Chondrocyte (in vitro differentiated cells): Measurements from ENCODE around the gene CACNB2. TPM values are rescaled to one million over a fixed set of nuclear protein-coding genes. Genes with fewer than 3 reads are reported as not detected.

Source experiments
- DNase-seq: peaks from one replicate; pipeline ENCODE4 v3.0.0; 2021; ENCODE audit warnings: mixed read lengths, low spot score
- H3K27ac Mint-ChIP-seq: one replicate; pipeline ENCODE4 v1.8.0; 2021; ENCODE audit warnings: mild to moderate bottlenecking, moderate library complexity, mixed read lengths; ENCODE audit not compliant: unreplicated experiment
- H3K27me3 Mint-ChIP-seq: 2 replicates; pipeline ENCODE4 v1.8.0; 2021; ENCODE audit warnings: low read depth, mixed read lengths
- H3K36me3 Mint-ChIP-seq: 2 replicates; pipeline ENCODE4 v1.8.0; 2021; ENCODE audit warnings: low read depth, mixed read lengths
- H3K4me1 Mint-ChIP-seq: 2 replicates; pipeline ENCODE4 v1.8.0; 2021; ENCODE audit warnings: low read depth, mild to moderate bottlenecking, mixed read lengths
- H3K4me3 Mint-ChIP-seq: one replicate; pipeline ENCODE4 v1.8.0; 2021; ENCODE audit warnings: mild to moderate bottlenecking, moderate library complexity, mixed read lengths; ENCODE audit not compliant: unreplicated experiment
- H3K9me3 Mint-ChIP-seq: 2 replicates; pipeline ENCODE4 v1.8.0; 2021; ENCODE audit warnings: low read depth, mixed read lengths
- CTCF ChIP-seq: fragments of 200-600 bp; sonication (generic); IDR thresholded peaks from 2 replicates; pipeline ENCODE4 v1.5.0; 2021; ENCODE audit warnings: antibody characterized with exemption, mild to moderate bottlenecking, moderate library complexity
- total RNA-seq: library from RNA; stranded (reverse); gene quantifications from 3 replicates; pipeline ENCODE4 v1.2.1, GENCODE V29; 2021

Gene CACNB2
- total RNA-seq, 1 donor from 2014 or later, result 0.25 TPM

GRCh38 chr10:18238870-18239485, 98.8 kb downstream of the CACNB2 start:
- H3K4me1 Mint-ChIP-seq, result no peaks in the 10 kb centered on the region
- peaks cover 22% of the 10 kb centered on the region for H3K27me3 Mint-ChIP-seq
- H3K36me3 Mint-ChIP-seq, result no peaks in the 10 kb centered on the region

GRCh38 chr10:18240185-18240882, 100.1 kb downstream of the CACNB2 start:
- Mint-ChIP-seq H3K4me3 (no peak overlapping the region), H3K27ac (no peak overlapping the region), H3K9me3 (peaks cover 7% of the 10 kb centered on the region), H3K27me3 (peaks cover 20% of the 10 kb centered on the region), H3K4me1 (no peaks in the 10 kb centered on the region), H3K36me3 (no peaks in the 10 kb centered on the region)
- DNase-seq, result no peak
- no peak for TF ChIP-seq CTCF

More at GRCh38 chr10:18238870-18239485, 98.8 kb downstream of the CACNB2 start:
- H3K27ac Mint-ChIP-seq, result no peak overlapping the region
- H3K4me3 Mint-ChIP-seq, result no peak overlapping the region
- TF ChIP-seq CTCF, result peak; percentile 89
- DNase-seq, result no peak
- H3K9me3 Mint-ChIP-seq, result peaks cover 3% of the 10 kb centered on the region

- H3K4me1 Mint-ChIP-seq, result no peaks in the 10 kb centered on the region
- peaks cover 23% of the 10 kb centered on the region for H3K27me3 Mint-ChIP-seq
- no peak for TF ChIP-seq CTCF
- peaks cover 7% of the 10 kb centered on the region for H3K9me3 Mint-ChIP-seq
- no peak overlapping the region for H3K27ac Mint-ChIP-seq
- H3K36me3 Mint-ChIP-seq, result no peaks in the 10 kb centered on the region
- DNase-seq, result no peak
- no peak overlapping the region for H3K4me3 Mint-ChIP-seq
Observed at GRCh38 chr10:18246967-18247366, 106.7 kb downstream of the CACNB2 start.

GRCh38 chr10:18252086-18252485, 111.9 kb downstream of the CACNB2 start:
- no peak overlapping the region for H3K27ac Mint-ChIP-seq
- no peaks in the 10 kb centered on the region for H3K9me3 Mint-ChIP-seq
- peaks cover 25% of the 10 kb centered on the region for H3K27me3 Mint-ChIP-seq
- no peaks in the 10 kb centered on the region for H3K36me3 Mint-ChIP-seq
- H3K4me3 Mint-ChIP-seq, result no peak overlapping the region
- DNase-seq, result no peak
- no peaks in the 10 kb centered on the region for H3K4me1 Mint-ChIP-seq
- TF ChIP-seq CTCF, result no peak

- Mint-ChIP-seq H3K27ac (no peak overlapping the region), H3K36me3 (no peaks in the 10 kb centered on the region), H3K27me3 (peaks cover 21% of the 10 kb centered on the region), H3K4me1 (no peaks in the 10 kb centered on the region), H3K9me3 (no peaks in the 10 kb centered on the region), H3K4me3 (no peak overlapping the region)
- DNase-seq, result no peak
- no peak for TF ChIP-seq CTCF
Observed at GRCh38 chr10:18254086-18254485, 113.9 kb downstream of the CACNB2 start.
